Body of pancreas (tissue), 4 donors: Measurements from ENCODE around the gene TNFSF12. TPM values are rescaled to one million over a fixed set of nuclear protein-coding genes. Genes with fewer than 3 reads are reported as not detected.

ENCODE experiments used
- ATAC-seq: fragments of 150-250 bp; one replicate; pipeline ENCODE4 v1.9.1; 2016
- DNase-seq, 4 donors: peaks; one replicate each; pipeline ENCODE4 v3.0.0-alpha.2; 2019
- H3K27ac ChIP-seq, 4 donors: fragments of 200-600 bp; sonication (generic); 1 replicate in 3 of 4; 2 replicates in 1 of 4; pipeline versions ENCODE4 v1.5.1 to v1.6.1; 2016 to 2019; ENCODE audit warnings: mild to moderate bottlenecking in 1 of 4, mixed read lengths in 1 of 4, moderate library complexity in 1 of 4
- H3K27me3 ChIP-seq, 2 donors: fragments of 200-600 bp; sonication (generic); one replicate each; pipeline ENCODE4 v1.6.0; 2016; ENCODE audit warnings: mild to moderate bottlenecking in 1 of 2
- H3K36me3 ChIP-seq, 2 donors: fragments of 200-600 bp; sonication (generic); replicated peaks in 1 of 2; 2 replicates each; pipeline ENCODE4 v1.5.1; 2016; ENCODE audit warnings: low read depth in 2 of 2; ENCODE audit not compliant: insufficient read depth in 1 of 2
- H3K4me1 ChIP-seq: fragments of 200-600 bp; sonication (generic); one replicate; pipeline ENCODE4 v1.6.0; 2016
- H3K4me3 ChIP-seq, 2 donors: fragments of 200-600 bp; sonication (generic); 1 replicate in 1 of 2; 2 replicates in 1 of 2; pipeline ENCODE4 v1.5.1; 2016 to 2019
- H3K9me3 ChIP-seq, 3 donors: fragments of 200-600 bp; sonication (generic); 1 replicate in 2 of 3; 2 replicates in 1 of 3; pipeline ENCODE4 v1.5.1; 2016
- POLR2A ChIP-seq, 3 donors: fragments of 450-650 bp; IDR thresholded peaks; one replicate each; pipeline ENCODE4 v1.6.1; 2016; ENCODE audit warnings: antibody characterized with exemption in 3 of 3, mild to moderate bottlenecking in 2 of 3
- WGBS, 2 donors: methylation state at CpG; one replicate each; pipeline ENCODE4 v1.1.5; 2017; 5-methylcytosine and 5-hydroxymethylcytosine counted together
- intact Hi-C: fragments of 100-400 bp; cut with DNase I; formaldehyde crosslinking; loops from one replicate; pipeline ENCODE4 v1.15.1; 2023
- total RNA-seq, 2 donors: library from RNA; depleted of rRNA; stranded (reverse); fragments of >200 nt; gene quantifications; one replicate each; pipeline ENCODE4 v1.1.0, GENCODE V29; 2016
- TF ChIP-seq, protein P1 (sequence below), 7 experiments: fragments of 450-650 bp in 4 of 7; fragments of 200-600 bp in 3 of 7; sonication (generic) in 3 of 7; IDR thresholded peaks; one replicate each; pipeline ENCODE4 v1.5.1; 2016 to 2019; ENCODE audit warnings: antibody characterized with exemption in 7 of 7

The TNFSF12 gene
- total RNA-seq, 2 donors from 2014 or later: 32.2 to 48.8 TPM

DNA sequence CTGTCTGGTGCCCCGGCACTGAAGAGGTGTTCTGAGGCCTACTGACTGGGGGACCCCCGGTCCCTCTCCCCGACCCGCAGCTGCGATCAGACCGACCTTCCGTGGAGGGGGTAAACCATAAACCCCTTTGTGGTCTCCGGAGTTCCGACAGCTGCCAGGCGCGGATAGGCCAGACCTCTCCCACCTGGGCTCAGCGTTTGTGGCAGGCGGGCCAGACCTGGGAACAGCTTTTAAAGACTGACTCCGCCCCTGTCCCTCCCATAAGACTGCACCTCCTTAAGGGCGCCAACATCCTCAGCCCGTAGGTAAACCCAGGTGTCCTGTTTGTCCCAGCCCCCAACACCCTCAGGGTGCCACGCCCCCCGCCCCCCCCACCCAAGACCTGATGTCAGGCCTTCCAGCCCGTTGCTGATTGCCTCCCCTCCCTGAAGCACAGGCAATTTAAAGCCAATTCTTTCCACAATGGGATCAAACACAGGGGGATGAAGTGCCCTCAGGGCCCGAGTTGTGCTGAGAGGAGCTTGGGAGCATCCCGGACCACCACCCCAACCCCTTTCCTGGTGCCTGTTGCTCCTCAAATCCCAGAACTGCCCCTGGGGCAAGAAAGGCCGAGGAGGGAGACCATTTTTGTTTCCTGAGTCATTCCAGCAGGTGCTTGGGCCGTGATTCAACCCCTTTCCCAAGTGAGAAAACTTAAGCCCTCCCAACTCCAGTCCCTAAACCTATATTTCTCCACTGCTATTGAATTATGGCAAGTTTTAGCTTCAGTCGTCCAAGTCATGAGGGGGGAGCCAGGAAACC lies 41.2 kb downstream of the TNFSF12 start, which contains the start of gene SOX15:
TSS of gene SOX15 (minus strand) at position 204 of the 801 bp plus-strand sequence. CDS start 418 bp downstream, outside the sequence.
- no peak for ATAC-seq
- Histone ChIP-seq H3K4me3 (no peak within 1 kb of the TSS), H3K9me3 (no peaks in the 10 kb centered on the region), H3K27me3 (no peaks in the 10 kb centered on the region), H3K36me3 (peaks cover 28 to 30% of the 10 kb centered on the region in 2 donors), H3K4me1 (peaks cover 18% of the 10 kb centered on the region), H3K27ac (peak within 1 kb of the TSS in 1 of 4 donors; percentile 27)
- WGBS, 2 donors: 63 to 88% methylated on average over 10 to 24 of the region's 24 CpGs
- no peak for DNase-seq
- intact Hi-C loops: no loop called here
- TF ChIP-seq, protein P1, sequence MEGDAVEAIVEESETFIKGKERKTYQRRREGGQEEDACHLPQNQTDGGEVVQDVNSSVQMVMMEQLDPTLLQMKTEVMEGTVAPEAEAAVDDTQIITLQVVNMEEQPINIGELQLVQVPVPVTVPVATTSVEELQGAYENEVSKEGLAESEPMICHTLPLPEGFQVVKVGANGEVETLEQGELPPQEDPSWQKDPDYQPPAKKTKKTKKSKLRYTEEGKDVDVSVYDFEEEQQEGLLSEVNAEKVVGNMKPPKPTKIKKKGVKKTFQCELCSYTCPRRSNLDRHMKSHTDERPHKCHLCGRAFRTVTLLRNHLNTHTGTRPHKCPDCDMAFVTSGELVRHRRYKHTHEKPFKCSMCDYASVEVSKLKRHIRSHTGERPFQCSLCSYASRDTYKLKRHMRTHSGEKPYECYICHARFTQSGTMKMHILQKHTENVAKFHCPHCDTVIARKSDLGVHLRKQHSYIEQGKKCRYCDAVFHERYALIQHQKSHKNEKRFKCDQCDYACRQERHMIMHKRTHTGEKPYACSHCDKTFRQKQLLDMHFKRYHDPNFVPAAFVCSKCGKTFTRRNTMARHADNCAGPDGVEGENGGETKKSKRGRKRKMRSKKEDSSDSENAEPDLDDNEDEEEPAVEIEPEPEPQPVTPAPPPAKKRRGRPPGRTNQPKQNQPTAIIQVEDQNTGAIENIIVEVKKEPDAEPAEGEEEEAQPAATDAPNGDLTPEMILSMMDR (IDR thresholded peaks at IDR 0.05): no peak
- no peak for TF ChIP-seq POLR2A (IDR thresholded peaks at IDR 0.05)

GRCh38 chr17:7590743-7591142 lies 41.9 kb downstream of the TNFSF12 start:
- Histone ChIP-seq H3K4me3 (no peak overlapping the region), H3K27ac (no peak overlapping the region), H3K27me3 (no peaks in the 10 kb centered on the region), H3K4me1 (peaks cover 13% of the 10 kb centered on the region), H3K36me3 (peaks cover 30 to 37% of the 10 kb centered on the region in 2 donors), H3K9me3 (no peaks in the 10 kb centered on the region)
- 83 to 100% methylated on average over 1 to 4 of the region's 4 CpGs for WGBS, 2 donors
- no peak for DNase-seq
- ATAC-seq: no peak
- intact Hi-C loops: no loop called here
- TF ChIP-seq, protein P1 (IDR thresholded peaks at IDR 0.05): no peak
- no peak for TF ChIP-seq POLR2A (IDR thresholded peaks at IDR 0.05)

- Histone ChIP-seq H3K4me1 (peaks cover 13% of the 10 kb centered on the region), H3K27me3 (no peaks in the 10 kb centered on the region), H3K27ac (no peak overlapping the region), H3K36me3 (peaks cover 30 to 43% of the 10 kb centered on the region in 2 donors), H3K9me3 (no peaks in the 10 kb centered on the region), H3K4me3 (no peak overlapping the region)
- ATAC-seq (no peak), DNase-seq (no peak)
- intact Hi-C loops: no loop called here
- TF ChIP-seq POLR2A (IDR thresholded peaks at IDR 0.05): no peak
- TF ChIP-seq, protein P1 (IDR thresholded peaks at IDR 0.05): no peak
- WGBS, 2 donors: 86 to 91% methylated on average over 4 to 5 of the region's 5 CpGs
Measured at GRCh38 chr17:7591596-7591995, 42.7 kb downstream of the TNFSF12 start.

DNA sequence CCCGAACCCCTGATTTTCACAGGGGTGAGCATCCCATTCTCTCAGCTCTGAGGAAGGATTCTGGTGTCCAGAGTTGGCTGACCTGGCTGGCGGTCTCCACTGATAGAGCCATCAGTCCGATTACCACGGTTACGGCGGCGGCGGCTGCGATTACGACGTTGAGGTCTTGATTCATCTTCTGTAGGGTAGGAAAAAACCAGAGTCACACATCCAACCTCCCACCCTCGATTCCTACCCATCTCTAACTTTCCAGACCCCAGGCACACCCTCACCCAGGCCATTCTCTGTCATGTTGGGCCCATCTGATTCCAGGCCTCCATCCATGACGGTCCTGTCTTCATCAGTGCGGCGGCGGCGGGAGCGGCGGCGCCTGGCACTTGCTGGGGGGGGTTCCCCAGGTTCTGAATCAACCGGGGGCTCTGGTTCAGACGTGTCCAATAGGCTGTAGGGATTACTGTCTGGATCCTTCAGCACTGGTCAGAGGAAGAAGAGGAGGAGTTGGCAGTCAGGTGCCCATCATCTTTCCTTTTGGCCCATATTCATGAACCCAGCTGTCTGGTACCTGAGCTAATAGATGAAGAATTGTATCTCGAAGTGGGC lies 43.7 kb downstream of the TNFSF12 start:
- intact Hi-C loops: no loop called here
- peaks cover 35 to 43% of the 10 kb centered on the region in 2 donors for H3K36me3 ChIP-seq

More for the DNA sequence above, 43.7 kb downstream of the TNFSF12 start:
- H3K27me3 ChIP-seq: no peaks in the 10 kb centered on the region
- H3K27ac ChIP-seq: no peak overlapping the region
- DNase-seq (no peak), ATAC-seq (no peak)
- no peak overlapping the region for H3K4me3 ChIP-seq
- WGBS, 2 donors: 90 to 92% methylated on average over 13 to 23 of the region's 23 CpGs
- no peaks in the 10 kb centered on the region for H3K9me3 ChIP-seq
- TF ChIP-seq, protein P1 (IDR thresholded peaks at IDR 0.05): no peak
- no peak for TF ChIP-seq POLR2A (IDR thresholded peaks at IDR 0.05)
- peaks cover 13% of the 10 kb centered on the region for H3K4me1 ChIP-seq
